IMR-90 (cell line): ENCODE data around the gene KIF1A.

ENCODE experiments used
- CEBPB ChIP-seq: IDR thresholded peaks from 2 replicates; pipeline ENCODE4 v1.6.1; 2012; ENCODE audit warnings: low read depth, low read length, improper control_type of control experiment
- CHD1 ChIP-seq: IDR thresholded peaks from 2 replicates; pipeline ENCODE4 v1.6.1; 2012; ENCODE audit warnings: low read depth, low read length, improper control_type of control experiment
- MAFK ChIP-seq: IDR thresholded peaks from 2 replicates; pipeline ENCODE4 v1.6.1; 2012; ENCODE audit warnings: low read depth, low read length, improper control_type of control experiment
- POLR2A ChIP-seq: IDR thresholded peaks from 2 replicates; pipeline ENCODE4 v1.6.1; 2012; ENCODE audit warnings: mild to moderate bottlenecking, low read depth, low read length
- RAD21 ChIP-seq: IDR thresholded peaks from 2 replicates; pipeline ENCODE4 v1.6.1; 2012; ENCODE audit warnings: low read length, improper control_type of control experiment
- TF ChIP-seq, protein P1 (sequence below): conservative IDR thresholded peaks from 2 replicates; pipeline ENCODE4 v1.5.1; 2012; ENCODE audit warnings: mild to moderate bottlenecking, low read depth, low read length, improper control_type of control experiment

DNA sequence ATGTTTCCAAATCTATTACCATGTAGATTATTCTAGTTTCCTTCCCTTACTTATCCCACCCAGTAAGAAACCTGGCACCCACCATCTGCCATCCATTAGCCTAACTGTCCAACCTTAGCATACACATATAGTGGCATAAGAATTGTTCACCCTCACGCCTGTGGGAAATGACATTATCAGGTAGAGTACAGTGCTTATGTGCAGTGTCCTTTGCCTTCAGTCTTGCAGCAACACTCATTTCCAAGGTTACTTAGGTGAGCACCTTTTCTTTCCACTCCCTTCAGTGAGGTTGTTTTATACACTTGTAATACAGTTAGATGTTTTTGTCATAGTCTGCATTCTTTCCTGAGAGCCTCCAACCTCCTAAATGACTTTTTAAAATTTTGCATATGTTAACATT, 155.4 kb downstream of the KIF1A start:
- TF ChIP-seq POLR2A: no peak
- TF ChIP-seq CEBPB: no peak
- TF ChIP-seq, protein P1, sequence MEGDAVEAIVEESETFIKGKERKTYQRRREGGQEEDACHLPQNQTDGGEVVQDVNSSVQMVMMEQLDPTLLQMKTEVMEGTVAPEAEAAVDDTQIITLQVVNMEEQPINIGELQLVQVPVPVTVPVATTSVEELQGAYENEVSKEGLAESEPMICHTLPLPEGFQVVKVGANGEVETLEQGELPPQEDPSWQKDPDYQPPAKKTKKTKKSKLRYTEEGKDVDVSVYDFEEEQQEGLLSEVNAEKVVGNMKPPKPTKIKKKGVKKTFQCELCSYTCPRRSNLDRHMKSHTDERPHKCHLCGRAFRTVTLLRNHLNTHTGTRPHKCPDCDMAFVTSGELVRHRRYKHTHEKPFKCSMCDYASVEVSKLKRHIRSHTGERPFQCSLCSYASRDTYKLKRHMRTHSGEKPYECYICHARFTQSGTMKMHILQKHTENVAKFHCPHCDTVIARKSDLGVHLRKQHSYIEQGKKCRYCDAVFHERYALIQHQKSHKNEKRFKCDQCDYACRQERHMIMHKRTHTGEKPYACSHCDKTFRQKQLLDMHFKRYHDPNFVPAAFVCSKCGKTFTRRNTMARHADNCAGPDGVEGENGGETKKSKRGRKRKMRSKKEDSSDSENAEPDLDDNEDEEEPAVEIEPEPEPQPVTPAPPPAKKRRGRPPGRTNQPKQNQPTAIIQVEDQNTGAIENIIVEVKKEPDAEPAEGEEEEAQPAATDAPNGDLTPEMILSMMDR: no peak
- TF ChIP-seq RAD21: no peak
- no peak for TF ChIP-seq CHD1
- no peak for TF ChIP-seq MAFK
